Trophoblast cell (in vitro differentiated cells and primary cell): Measurements from ENCODE around the gene KCNMA1.

ENCODE experiments used
- DNase-seq, 2 donors: peaks; one replicate each; pipeline ENCODE4 v3.0.0-alpha.2; 2016
- H2AFZ ChIP-seq: 2 replicates; pipeline ENCODE4 v1.6.1; 2013; ENCODE audit warnings: low read length, moderate library complexity, mild to moderate bottlenecking; ENCODE audit not compliant: insufficient read depth, poor library complexity
- H2AK5ac ChIP-seq: 2 replicates; pipeline ENCODE4 v1.6.1; 2013; ENCODE audit warnings: mild to moderate bottlenecking, low read length
- H2BK120ac ChIP-seq: 2 replicates; pipeline ENCODE4 v1.6.1; 2013; ENCODE audit warnings: low read length, mild to moderate bottlenecking, moderate library complexity; ENCODE audit not compliant: insufficient read depth, poor library complexity
- H2BK12ac ChIP-seq: 2 replicates; pipeline ENCODE4 v1.6.1; 2013; ENCODE audit warnings: mild to moderate bottlenecking, low read length, moderate library complexity
- H2BK5ac ChIP-seq: 2 replicates; pipeline ENCODE4 v1.6.1; 2013; ENCODE audit warnings: low read length, low read depth, moderate library complexity, mild to moderate bottlenecking; ENCODE audit not compliant: poor library complexity
- H3K14ac ChIP-seq: 2 replicates; pipeline ENCODE4 v1.6.1; 2013; ENCODE audit warnings: mild to moderate bottlenecking, low read length
- H3K18ac ChIP-seq: 2 replicates; pipeline ENCODE4 v1.6.1; 2013; ENCODE audit warnings: mild to moderate bottlenecking, low read length
- H3K23ac ChIP-seq: 2 replicates; pipeline ENCODE4 v1.6.1; 2013; ENCODE audit warnings: low read length
- H3K27ac ChIP-seq: 2 replicates; pipeline ENCODE4 v1.5.1; 2013; ENCODE audit warnings: low read depth, mild to moderate bottlenecking, inconsistent platforms, low read length, moderate library complexity
- H3K27me3 ChIP-seq: 2 replicates; pipeline ENCODE4 v1.6.1; 2013; ENCODE audit warnings: inconsistent platforms, mild to moderate bottlenecking, low read length, moderate library complexity; ENCODE audit not compliant: insufficient read depth
- H3K36me3 ChIP-seq, 2 experiments: 1 replicate in 1 of 2; 2 replicates in 1 of 2; pipeline ENCODE4 v1.6.1; 2013; ENCODE audit warnings: low read length in 2 of 2, mild to moderate bottlenecking in 2 of 2, moderate library complexity in 1 of 2; ENCODE audit not compliant: insufficient read depth in 2 of 2, control insufficient read depth in 1 of 2
- H3K4ac ChIP-seq: 2 replicates; pipeline ENCODE4 v1.6.1; 2013; ENCODE audit warnings: low read depth, mild to moderate bottlenecking, low read length, moderate library complexity
- H3K4me1 ChIP-seq, 2 experiments: 1 replicate in 1 of 2; 2 replicates in 1 of 2; pipeline ENCODE4 v1.6.1; 2013; ENCODE audit warnings: low read length in 2 of 2, mild to moderate bottlenecking in 2 of 2, moderate library complexity in 1 of 2; ENCODE audit not compliant: insufficient read depth in 2 of 2, control insufficient read depth in 1 of 2
- H3K4me2 ChIP-seq: 2 replicates; pipeline ENCODE4 v1.6.1; 2013; ENCODE audit warnings: inconsistent platforms, mild to moderate bottlenecking, low read length, moderate library complexity
- H3K4me3 ChIP-seq: 2 replicates; pipeline ENCODE4 v1.5.1; 2013; ENCODE audit warnings: mild to moderate bottlenecking, low read depth, low read length, inconsistent platforms
- H3K79me1 ChIP-seq: one replicate; pipeline ENCODE4 v1.6.1; 2013; ENCODE audit warnings: low read length
- H3K79me2 ChIP-seq: 2 replicates; pipeline ENCODE4 v1.6.1; 2013; ENCODE audit warnings: low read length, mild to moderate bottlenecking; ENCODE audit not compliant: control insufficient read depth, insufficient read depth, poor library complexity
- H3K9ac ChIP-seq: 2 replicates; pipeline ENCODE4 v1.6.1; 2013; ENCODE audit warnings: mild to moderate bottlenecking, low read length
- H3K9me3 ChIP-seq: 2 replicates; pipeline ENCODE4 v1.6.1; 2013; ENCODE audit warnings: low read depth, mild to moderate bottlenecking, control low read depth, inconsistent platforms, low read length; ENCODE audit not compliant: insufficient read depth
- H4K12ac ChIP-seq: 2 replicates; pipeline ENCODE4 v1.6.1; 2013; ENCODE audit warnings: low read depth, mild to moderate bottlenecking, low read length, moderate library complexity
- H4K8ac ChIP-seq: 2 replicates; pipeline ENCODE4 v1.6.1; 2013; ENCODE audit warnings: low read depth, mild to moderate bottlenecking, low read length, moderate library complexity
- H4K91ac ChIP-seq: one replicate; pipeline ENCODE4 v1.6.1; 2013; ENCODE audit warnings: low read depth, mild to moderate bottlenecking, low read length, moderate library complexity
- WGBS: extraction: QIAGEN DNeasy Blood & Tissue Kit; methylation state at CpG from one replicate; pipeline ENCODE4 v1.1.7; 2013; ENCODE audit warnings: missing lambda C conversion rate; ENCODE audit not compliant: insufficient read length, insufficient coverage; ENCODE audit errors: extremely low coverage; 5-methylcytosine and 5-hydroxymethylcytosine counted together

The KCNMA1 gene

GRCh38 chr10:77403761-77404160, 233.8 kb downstream of the KCNMA1 start:
- Histone ChIP-seq H2BK5ac (no peak overlapping the region), H3K36me3 (peaks cover 15% of the 10 kb centered on the region in 2 experiments), H3K9ac (no peak overlapping the region), H3K9me3 (peaks cover 5% of the 10 kb centered on the region), H3K79me1 (peaks cover 8% of the 10 kb centered on the region), H4K12ac (no peak overlapping the region), H2AFZ (no peak overlapping the region), H3K4me3 (no peak overlapping the region), H3K4ac (no peak overlapping the region), H3K4me2 (no peak overlapping the region), H3K79me2 (peaks cover 2% of the 10 kb centered on the region), H2AK5ac (no peak overlapping the region), H3K18ac (no peak overlapping the region), H2BK120ac (no peak overlapping the region), H3K27me3 (no peaks in the 10 kb centered on the region), H3K4me1 (peaks cover 20 to 24% of the 10 kb centered on the region in 2 experiments), H4K8ac (no peak overlapping the region), H4K91ac (no peak overlapping the region), H3K27ac (no peak overlapping the region), H2BK12ac (no peak overlapping the region), H3K23ac (no peak overlapping the region), H3K14ac (no peak overlapping the region)
- no CpG with 5 or more reads among the region's 8 CpGs for WGBS
- no peak for DNase-seq

- no peak overlapping the region for H3K9ac ChIP-seq
- WGBS = no CpG with 5 or more reads among the region's 3 CpGs
- no peak overlapping the region for H3K4me2 ChIP-seq
- H2BK5ac ChIP-seq = no peak overlapping the region
- H3K18ac ChIP-seq = no peak overlapping the region
- H3K79me1 ChIP-seq = peaks cover 5% of the 10 kb centered on the region
- peaks cover 14% of the 10 kb centered on the region in 2 experiments for H3K4me1 ChIP-seq
- H2AK5ac ChIP-seq = no peak overlapping the region
- no peaks in the 10 kb centered on the region for H3K27me3 ChIP-seq
- H3K4ac ChIP-seq = no peak overlapping the region
- H3K9me3 ChIP-seq = peaks cover 2% of the 10 kb centered on the region
- H3K14ac ChIP-seq = no peak overlapping the region
- H4K12ac ChIP-seq = no peak overlapping the region
- peak in 1 of 2 donors; percentile 40 for DNase-seq
- H2BK12ac ChIP-seq = no peak overlapping the region
- no peak overlapping the region for H4K8ac ChIP-seq
- peaks cover 2% of the 10 kb centered on the region for H3K79me2 ChIP-seq
- H3K27ac ChIP-seq = no peak overlapping the region
- H3K36me3 ChIP-seq = peaks cover 14 to 15% of the 10 kb centered on the region in 2 experiments
- no peak overlapping the region for H3K23ac ChIP-seq
- H2BK120ac ChIP-seq = no peak overlapping the region
- no peak overlapping the region for H3K4me3 ChIP-seq
- H2AFZ ChIP-seq = no peak overlapping the region
- no peak overlapping the region for H4K91ac ChIP-seq
Observed at GRCh38 chr10:77401683-77402082, 235.9 kb downstream of the KCNMA1 start.

- Histone ChIP-seq H4K91ac (no peak overlapping the region), H3K9ac (no peak overlapping the region), H3K27me3 (no peaks in the 10 kb centered on the region), H4K12ac (no peak overlapping the region), H3K36me3 (peaks cover 14 to 15% of the 10 kb centered on the region in 2 experiments), H3K4me2 (no peak overlapping the region), H2BK5ac (no peak overlapping the region), H3K23ac (no peak overlapping the region), H3K18ac (no peak overlapping the region), H3K4ac (no peak overlapping the region), H3K79me1 (no peaks in the 10 kb centered on the region), H4K8ac (no peak overlapping the region), H3K27ac (no peak overlapping the region), H2AFZ (no peak overlapping the region), H3K4me1 (peaks cover 3% of the 10 kb centered on the region in 2 experiments), H2BK120ac (no peak overlapping the region), H3K9me3 (peaks cover 2% of the 10 kb centered on the region), H3K14ac (no peak overlapping the region), H2AK5ac (no peak overlapping the region), H2BK12ac (no peak overlapping the region), H3K79me2 (no peaks in the 10 kb centered on the region), H3K4me3 (no peak overlapping the region)
- no peak for DNase-seq
- WGBS = no CpG with 5 or more reads among the region's 4 CpGs
Observed at GRCh38 chr10:77400033-77400432, 237.6 kb downstream of the KCNMA1 start.

GRCh38 chr10:77398986-77399755, 238.4 kb downstream of the KCNMA1 start:
- Histone ChIP-seq H4K12ac (no peak overlapping the region), H3K79me2 (no peaks in the 10 kb centered on the region), H3K4ac (no peak overlapping the region), H2AFZ (no peak overlapping the region), H3K9me3 (peaks cover 2% of the 10 kb centered on the region), H3K79me1 (no peaks in the 10 kb centered on the region), H3K14ac (no peak overlapping the region), H3K23ac (no peak overlapping the region), H3K4me3 (no peak overlapping the region), H3K27me3 (no peaks in the 10 kb centered on the region), H3K27ac (no peak overlapping the region), H2BK5ac (no peak overlapping the region), H4K8ac (no peak overlapping the region), H2AK5ac (no peak overlapping the region), H3K36me3 (peaks cover 14 to 15% of the 10 kb centered on the region in 2 experiments), H3K18ac (no peak overlapping the region), H3K9ac (no peak overlapping the region), H4K91ac (no peak overlapping the region), H2BK12ac (no peak overlapping the region), H3K4me1 (peaks cover 6% of the 10 kb centered on the region in 2 experiments), H2BK120ac (no peak overlapping the region), H3K4me2 (no peak overlapping the region)
- no peak for DNase-seq
- WGBS = no CpG with 5 or more reads among the region's 10 CpGs
